Naive thymus-derived CD8-positive, alpha-beta T cell (primary cell): ENCODE results near the gene ETNK2. TPM values are rescaled to one million over a fixed set of nuclear protein-coding genes. Genes with fewer than 3 reads are reported as not detected.
A peak's percentile ranks its signal among the peaks of the same experiment; 100 is the strongest.

ENCODE experiments used
- ATAC-seq, 2 donors: fragments of 150-1000 bp; cut with Tn5 transposase in 1 of 2; sonication (Bioruptor Pico), chemical (Tn5 transposase) in 1 of 2; 1 replicate in 1 of 2; 2 replicates in 1 of 2; pipeline ENCODE4 v1.10.0; 2021; ENCODE audit warnings: mild to moderate bottlenecking in 2 of 2, moderate library complexity in 2 of 2
- POLR2A ChIA-PET: fragments of 350-600 bp; sonication (Branson Sonifier 250); formaldehyde crosslinking; loops from one replicate; lab custom pipeline; 2021; ENCODE audit warnings: antibody characterized with exemption; lab: Charles Lee
- DNase-seq, 10 donors: peaks; one replicate each; pipeline versions ENCODE4 v3.0.0 to v3.0.0-alpha.2; 2020 to 2022
- H3K27ac Mint-ChIP-seq, 10 donors: one replicate each; pipeline ENCODE4 v1.8.0; 2020 to 2022; ENCODE audit warnings: mild to moderate bottlenecking in 10 of 10, mixed read lengths in 10 of 10, moderate library complexity in 4 of 10, inconsistent platforms in 1 of 10
- H3K27me3 Mint-ChIP-seq, 5 donors: one replicate each; pipeline ENCODE4 v1.8.0; 2021 to 2022; ENCODE audit warnings: mixed read lengths in 5 of 5
- H3K36me3 Mint-ChIP-seq, 3 donors: one replicate each; pipeline ENCODE4 v1.8.0; 2020 to 2022; ENCODE audit warnings: mixed read lengths in 3 of 3, mild to moderate bottlenecking in 2 of 3, inconsistent platforms in 1 of 3
- H3K4me1 Mint-ChIP-seq, 4 donors: one replicate each; pipeline ENCODE4 v1.8.0; 2021 to 2022; ENCODE audit warnings: mixed read lengths in 4 of 4
- H3K4me3 Mint-ChIP-seq, 10 donors: one replicate each; pipeline ENCODE4 v1.8.0; 2020 to 2022; ENCODE audit warnings: mild to moderate bottlenecking in 10 of 10, mixed read lengths in 10 of 10, moderate library complexity in 6 of 10, inconsistent platforms in 1 of 10
- H3K9me3 Mint-ChIP-seq, 9 donors: one replicate each; pipeline ENCODE4 v1.8.0; 2020 to 2022; ENCODE audit warnings: mixed read lengths in 9 of 9, mild to moderate bottlenecking in 3 of 9, inconsistent platforms in 1 of 9, moderate library complexity in 1 of 9
- polyA plus RNA-seq, 3 donors: library from polyadenylated mRNA; unstranded; fragments of 300-500 nt; fragmentation: Illumina TruSeq; gene quantifications; one replicate each; pipeline ENCODE4 v1.2.3, GENCODE V29; 2021
- total RNA-seq, 8 experiments: library from RNA in 2 of 8; stranded (reverse) in 2 of 8; gene quantifications; one replicate each; pipeline ENCODE4 v1.2.3 and lab custom pipeline; 2021 to 2026

The ETNK2 gene
- total and polyA plus RNA-seq, 5 experiments from 2014 or later: 3.8 to 5.2 (median 4.2) TPM

GRCh38 chr1:204112876-204113730 lies 38.7 kb downstream of the ETNK2 start:
- Mint-ChIP-seq H3K4me3 (no peak overlapping the region), H3K27me3 (peaks cover 0 to 4% (median 2%) of the 10 kb centered on the region in 5 donors), H3K9me3 (peaks cover 0 to 2% (median 0%) of the 10 kb centered on the region in 9 donors), H3K4me1 (peaks cover 0 to 4% (median 2%) of the 10 kb centered on the region in 4 donors), H3K27ac (peak overlapping the region in 1 of 10 donors; percentile 24), H3K36me3 (no peaks in the 10 kb centered on the region)
- POLR2A ChIA-PET: no interaction called here
- DNase-seq (no peak), ATAC-seq (no peak)

- H3K4me3 Mint-ChIP-seq: no peak overlapping the region
- peaks cover 0 to 8% (median 3%) of the 10 kb centered on the region in 4 donors for H3K4me1 Mint-ChIP-seq
- POLR2A ChIA-PET: no interaction called here
- no peak for ATAC-seq
- H3K27me3 Mint-ChIP-seq: peaks cover 0 to 4% (median 2%) of the 10 kb centered on the region in 5 donors
- no peak overlapping the region for H3K27ac Mint-ChIP-seq
- no peaks in the 10 kb centered on the region for H3K36me3 Mint-ChIP-seq
- no peak for DNase-seq
- H3K9me3 Mint-ChIP-seq: peaks cover 0 to 2% (median 0%) of the 10 kb centered on the region in 9 donors
Measured at GRCh38 chr1:204110894-204111633, 40.8 kb downstream of the ETNK2 start.

- no peak for ATAC-seq
- Mint-ChIP-seq H3K36me3 (no peaks in the 10 kb centered on the region), H3K4me1 (peaks cover 10 to 25% (median 17%) of the 10 kb centered on the region in 4 donors), H3K4me3 (no peak overlapping the region), H3K27me3 (peaks cover 0 to 5% (median 3%) of the 10 kb centered on the region in 5 donors), H3K27ac (peak overlapping the region in 1 of 10 donors; percentile 31), H3K9me3 (peaks cover 0 to 2% (median 0%) of the 10 kb centered on the region in 9 donors)
- DNase-seq: no peak
- POLR2A ChIA-PET: no interaction called here
Measured at GRCh38 chr1:204108312-204109141, 43.3 kb downstream of the ETNK2 start.

- DNase-seq (no peak), ATAC-seq (no peak)
- H3K4me3 Mint-ChIP-seq: no peak overlapping the region
- no peaks in the 10 kb centered on the region for H3K9me3 Mint-ChIP-seq
- no peak overlapping the region for H3K27ac Mint-ChIP-seq
- H3K36me3 Mint-ChIP-seq: no peaks in the 10 kb centered on the region
- H3K27me3 Mint-ChIP-seq: peaks cover 0 to 5% (median 3%) of the 10 kb centered on the region in 5 donors
- peaks cover 12 to 31% (median 24%) of the 10 kb centered on the region in 4 donors for H3K4me1 Mint-ChIP-seq
- POLR2A ChIA-PET: no interaction called here
Measured at GRCh38 chr1:204107892-204108291, 44.0 kb downstream of the ETNK2 start.

- Mint-ChIP-seq H3K36me3 (no peaks in the 10 kb centered on the region), H3K27ac (peak overlapping the region in 1 of 10 donors; percentile 16), H3K4me1 (peaks cover 13 to 42% (median 33%) of the 10 kb centered on the region in 4 donors), H3K27me3 (peaks cover 0 to 5% (median 0%) of the 10 kb centered on the region in 5 donors), H3K4me3 (no peak overlapping the region), H3K9me3 (no peaks in the 10 kb centered on the region)
- POLR2A ChIA-PET: no interaction called here
- DNase-seq (no peak), ATAC-seq (no peak)
Measured at GRCh38 chr1:204106825-204107224, 45.0 kb downstream of the ETNK2 start.

GRCh38 chr1:204105131-204105515 lies 46.7 kb downstream of the ETNK2 start:
- Mint-ChIP-seq H3K4me1 (peaks cover 13 to 45% (median 34%) of the 10 kb centered on the region in 4 donors), H3K9me3 (no peaks in the 10 kb centered on the region), H3K36me3 (no peaks in the 10 kb centered on the region), H3K27ac (peak overlapping the region; percentile 38 to 93 (median 78)), H3K27me3 (peaks cover 0 to 5% (median 1%) of the 10 kb centered on the region in 5 donors), H3K4me3 (peak overlapping the region in 7 of 10 donors; percentile 14 to 79 (median 61))
- no peak for DNase-seq
- ATAC-seq: no peak
- POLR2A ChIA-PET: interaction anchor here (0.6 kb wide), 1 partner anchor 294 kb away, joined by 4 read pairs; no protein-coding TSS in a partner anchor

GRCh38 chr1:204104331-204105130 lies 47.3 kb downstream of the ETNK2 start:
- POLR2A ChIA-PET: interaction anchor here (0.6 kb wide), 1 partner anchor 294 kb away, joined by 4 read pairs; no protein-coding TSS in a partner anchor
- Mint-ChIP-seq H3K27ac (peak overlapping the region; percentile 38 to 93 (median 78)), H3K4me3 (peak overlapping the region in 9 of 10 donors; percentile 14 to 79 (median 52)), H3K9me3 (no peaks in the 10 kb centered on the region), H3K27me3 (peaks cover 0 to 5% (median 1%) of the 10 kb centered on the region in 5 donors), H3K4me1 (peaks cover 13 to 45% (median 34%) of the 10 kb centered on the region in 4 donors), H3K36me3 (no peaks in the 10 kb centered on the region)
- ATAC-seq: peak in 1 of 2 donors; percentile 33
- DNase-seq: no peak

- Mint-ChIP-seq H3K4me1 (peaks cover 11 to 45% (median 33%) of the 10 kb centered on the region in 4 donors), H3K9me3 (no peaks in the 10 kb centered on the region), H3K27me3 (peaks cover 0 to 3% (median 0%) of the 10 kb centered on the region in 5 donors), H3K27ac (peak overlapping the region in 5 of 10 donors; percentile 57 to 86 (median 68)), H3K4me3 (no peak overlapping the region), H3K36me3 (no peaks in the 10 kb centered on the region)
- ATAC-seq (no peak), DNase-seq (no peak)
- POLR2A ChIA-PET: no interaction called here
Measured at GRCh38 chr1:204103431-204103741, 48.5 kb downstream of the ETNK2 start.

GRCh38 chr1:204102739-204103430 lies 49.0 kb downstream of the ETNK2 start:
- DNase-seq: no peak
- H3K36me3 Mint-ChIP-seq: no peaks in the 10 kb centered on the region
- H3K9me3 Mint-ChIP-seq: no peaks in the 10 kb centered on the region
- ATAC-seq: no peak
- peaks cover 0 to 3% (median 0%) of the 10 kb centered on the region in 5 donors for H3K27me3 Mint-ChIP-seq
- peaks cover 11 to 45% (median 33%) of the 10 kb centered on the region in 4 donors for H3K4me1 Mint-ChIP-seq
- peak overlapping the region in 7 of 10 donors; percentile 57 to 86 (median 75) for H3K27ac Mint-ChIP-seq
- POLR2A ChIA-PET: no interaction called here
- H3K4me3 Mint-ChIP-seq: peak overlapping the region in 6 of 10 donors; percentile 13 to 81 (median 46)

- ATAC-seq (no peak), DNase-seq (no peak)
- POLR2A ChIA-PET: no interaction called here
- H3K9me3 Mint-ChIP-seq: no peaks in the 10 kb centered on the region
- peak overlapping the region in 4 of 10 donors; percentile 75 to 87 (median 86) for H3K27ac Mint-ChIP-seq
- H3K4me1 Mint-ChIP-seq: peaks cover 11 to 44% (median 33%) of the 10 kb centered on the region in 4 donors
- H3K27me3 Mint-ChIP-seq: peaks cover 0 to 3% (median 0%) of the 10 kb centered on the region in 5 donors
- peak overlapping the region in 7 of 10 donors; percentile 38 to 81 (median 51) for H3K4me3 Mint-ChIP-seq
- H3K36me3 Mint-ChIP-seq: no peaks in the 10 kb centered on the region
Measured at GRCh38 chr1:204102029-204102611, 49.7 kb downstream of the ETNK2 start.
